Measurements from ENCODE around the gene FEN1.

FEN1 gene

GRCh38 chr11:61833471-61833870, 40.8 kb downstream of the FEN1 start:
- H3K4me3 ChIP-seq (ENCODE audit: low read depth in 1 of 2, low read length in 2 of 2), result no peak overlapping the region
- H3K9me3 ChIP-seq (ENCODE audit: control insufficient read depth in 1 of 2, low read length in 2 of 2), result no peaks in the 10 kb centered on the region
- no peaks in the 10 kb centered on the region for H3K36me3 ChIP-seq (ENCODE audit: control insufficient read depth in 1 of 2, insufficient read depth in 2 of 2, low read length in 2 of 2)
- peaks cover 0 to 6% of the 10 kb centered on the region in 2 donors for H3K4me1 ChIP-seq (ENCODE audit: control insufficient read depth in 1 of 2, insufficient read depth in 2 of 2, low read length in 2 of 2)
- no peaks in the 10 kb centered on the region for H3K27me3 ChIP-seq (ENCODE audit: low read depth, low read length)
- peak overlapping the region; percentile 64 for H3K27ac ChIP-seq (ENCODE audit: low read length)

DNA sequence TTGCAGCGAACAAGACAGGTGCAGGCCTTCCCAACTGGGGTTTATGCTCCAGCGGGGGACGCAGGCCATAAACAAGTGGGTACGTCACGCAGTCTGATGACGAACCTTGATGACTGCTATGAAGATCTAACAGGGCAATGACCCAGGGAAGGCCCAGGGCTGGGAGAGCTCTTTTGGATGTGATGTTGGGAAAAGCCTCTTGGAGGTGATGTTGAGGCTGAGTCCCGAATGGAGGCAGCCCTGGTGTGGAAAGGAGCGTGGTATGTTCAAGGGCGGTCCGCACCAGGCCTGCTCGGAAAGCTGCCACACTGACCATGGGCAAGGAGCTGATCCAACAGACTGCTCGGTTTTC, 41.2 kb downstream of the FEN1 start:
- H3K36me3 ChIP-seq (ENCODE audit: control insufficient read depth in 1 of 2, insufficient read depth in 2 of 2, low read length in 2 of 2), result no peaks in the 10 kb centered on the region
- H3K27me3 ChIP-seq (ENCODE audit: low read depth, low read length), result no peaks in the 10 kb centered on the region
- peaks cover 0 to 2% of the 10 kb centered on the region in 2 donors for H3K4me1 ChIP-seq (ENCODE audit: control insufficient read depth in 1 of 2, insufficient read depth in 2 of 2, low read length in 2 of 2)
- no peak overlapping the region for H3K4me3 ChIP-seq (ENCODE audit: low read depth in 1 of 2, low read length in 2 of 2)
- H3K27ac ChIP-seq (ENCODE audit: low read length), result peak overlapping the region; percentile 64
- H3K9me3 ChIP-seq (ENCODE audit: control insufficient read depth in 1 of 2, low read length in 2 of 2), result no peaks in the 10 kb centered on the region

DNA sequence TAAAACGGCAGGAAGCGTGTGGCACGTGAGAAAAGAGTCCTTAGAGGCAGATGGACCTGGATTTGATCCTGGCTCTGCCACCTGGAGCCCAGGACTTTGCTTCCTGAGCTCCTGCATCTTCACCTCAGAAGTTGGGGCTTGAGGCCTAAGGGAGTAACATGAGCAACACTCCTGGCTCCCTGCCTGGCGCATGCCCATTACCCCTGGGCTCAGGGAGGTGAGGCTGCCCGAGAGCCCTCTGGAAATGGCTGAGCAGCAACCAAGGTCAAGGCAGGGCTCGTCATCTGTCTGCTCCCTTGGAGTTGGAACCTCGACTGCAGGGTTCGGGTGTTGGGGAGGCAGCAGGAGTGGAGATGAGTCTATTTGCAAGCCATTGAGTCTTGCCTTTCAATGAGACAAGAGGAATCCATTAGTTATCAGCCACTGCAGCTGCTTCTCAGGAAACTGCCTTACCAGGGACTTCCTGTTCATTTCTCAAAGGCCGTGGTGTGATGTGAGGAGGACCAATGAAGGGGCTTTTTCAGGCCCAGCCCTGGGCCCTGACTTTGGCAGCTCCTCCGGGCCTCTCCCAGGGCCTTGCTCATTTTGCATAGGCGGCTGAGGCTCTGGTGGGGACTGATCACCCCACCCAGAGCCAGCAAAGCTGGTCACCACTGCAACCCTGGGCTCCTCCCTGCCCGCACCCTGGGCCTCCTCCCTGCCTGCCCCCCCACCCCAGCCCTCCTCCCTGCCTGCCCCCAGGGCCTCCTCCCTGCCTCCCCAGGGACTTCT, 41.8 kb downstream of the FEN1 start:
- peak overlapping the region; percentile 64 for H3K27ac ChIP-seq (ENCODE audit: low read length)
- H3K9me3 ChIP-seq (ENCODE audit: control insufficient read depth in 1 of 2, low read length in 2 of 2), result no peaks in the 10 kb centered on the region
- no peak overlapping the region for H3K4me3 ChIP-seq (ENCODE audit: low read depth in 1 of 2, low read length in 2 of 2)
- H3K4me1 ChIP-seq (ENCODE audit: control insufficient read depth in 1 of 2, insufficient read depth in 2 of 2, low read length in 2 of 2), result no peaks in the 10 kb centered on the region
- H3K27me3 ChIP-seq (ENCODE audit: low read depth, low read length), result no peaks in the 10 kb centered on the region
- no peaks in the 10 kb centered on the region for H3K36me3 ChIP-seq (ENCODE audit: control insufficient read depth in 1 of 2, insufficient read depth in 2 of 2, low read length in 2 of 2)

- no peak overlapping the region for H3K4me3 ChIP-seq (ENCODE audit: low read depth in 1 of 2, low read length in 2 of 2)
- no peak overlapping the region for H3K27ac ChIP-seq (ENCODE audit: low read length)
- H3K9me3 ChIP-seq (ENCODE audit: control insufficient read depth in 1 of 2, low read length in 2 of 2), result no peaks in the 10 kb centered on the region
- H3K36me3 ChIP-seq (ENCODE audit: control insufficient read depth in 1 of 2, insufficient read depth in 2 of 2, low read length in 2 of 2), result peaks cover 0 to 11% of the 10 kb centered on the region in 2 donors
- H3K27me3 ChIP-seq (ENCODE audit: low read depth, low read length), result no peaks in the 10 kb centered on the region
- H3K4me1 ChIP-seq (ENCODE audit: control insufficient read depth in 1 of 2, insufficient read depth in 2 of 2, low read length in 2 of 2), result no peaks in the 10 kb centered on the region
Observed at GRCh38 chr11:61836193-61836592, 43.5 kb downstream of the FEN1 start.

- no peaks in the 10 kb centered on the region for H3K27me3 ChIP-seq (ENCODE audit: low read depth, low read length)
- peaks cover 7 to 19% of the 10 kb centered on the region in 2 donors for H3K36me3 ChIP-seq (ENCODE audit: control insufficient read depth in 1 of 2, insufficient read depth in 2 of 2, low read length in 2 of 2)
- H3K27ac ChIP-seq (ENCODE audit: low read length), result no peak overlapping the region
- H3K4me3 ChIP-seq (ENCODE audit: low read depth in 1 of 2, low read length in 2 of 2), result no peak overlapping the region
- H3K4me1 ChIP-seq (ENCODE audit: control insufficient read depth in 1 of 2, insufficient read depth in 2 of 2, low read length in 2 of 2), result no peaks in the 10 kb centered on the region
- no peaks in the 10 kb centered on the region for H3K9me3 ChIP-seq (ENCODE audit: control insufficient read depth in 1 of 2, low read length in 2 of 2)
Observed at GRCh38 chr11:61837411-61838005, 44.8 kb downstream of the FEN1 start.

GRCh38 chr11:61838501-61838900, 45.8 kb downstream of the FEN1 start:
- Histone ChIP-seq H3K36me3 (ENCODE audit: control insufficient read depth in 1 of 2, insufficient read depth in 2 of 2, low read length in 2 of 2) (peaks cover 7 to 19% of the 10 kb centered on the region in 2 donors), H3K27ac (ENCODE audit: low read length) (no peak overlapping the region), H3K4me3 (ENCODE audit: low read depth in 1 of 2, low read length in 2 of 2) (no peak overlapping the region), H3K27me3 (ENCODE audit: low read depth, low read length) (no peaks in the 10 kb centered on the region), H3K4me1 (ENCODE audit: control insufficient read depth in 1 of 2, insufficient read depth in 2 of 2, low read length in 2 of 2) (no peaks in the 10 kb centered on the region), H3K9me3 (ENCODE audit: control insufficient read depth in 1 of 2, low read length in 2 of 2) (no peaks in the 10 kb centered on the region)

GRCh38 chr11:61838921-61839320, 46.2 kb downstream of the FEN1 start:
- H3K4me3 ChIP-seq (ENCODE audit: low read depth in 1 of 2, low read length in 2 of 2), result no peak overlapping the region
- no peaks in the 10 kb centered on the region for H3K4me1 ChIP-seq (ENCODE audit: control insufficient read depth in 1 of 2, insufficient read depth in 2 of 2, low read length in 2 of 2)
- H3K27me3 ChIP-seq (ENCODE audit: low read depth, low read length), result no peaks in the 10 kb centered on the region
- H3K9me3 ChIP-seq (ENCODE audit: control insufficient read depth in 1 of 2, low read length in 2 of 2), result no peaks in the 10 kb centered on the region
- H3K27ac ChIP-seq (ENCODE audit: low read length), result no peak overlapping the region
- H3K36me3 ChIP-seq (ENCODE audit: control insufficient read depth in 1 of 2, insufficient read depth in 2 of 2, low read length in 2 of 2), result peaks cover 7 to 19% of the 10 kb centered on the region in 2 donors

DNA sequence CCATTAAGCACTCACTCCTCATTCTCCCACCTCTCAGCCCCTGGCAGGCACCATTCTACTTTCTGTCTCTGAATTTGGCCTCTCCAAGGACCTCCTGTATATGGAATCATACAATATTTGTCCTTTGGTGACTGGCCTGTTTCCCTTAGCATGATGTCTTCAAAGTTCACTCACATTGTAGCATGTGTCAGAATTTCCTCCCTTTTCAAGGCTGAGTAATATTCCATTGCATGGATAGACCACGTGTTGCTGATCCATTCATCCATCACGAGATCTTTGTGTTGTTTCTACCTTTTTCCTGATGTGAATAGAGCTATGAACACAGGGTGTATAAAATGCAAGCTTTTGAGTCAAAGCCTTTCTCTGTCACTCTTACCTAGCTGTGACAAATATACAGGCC, 47.0 kb downstream of the FEN1 start:
- Histone ChIP-seq H3K36me3 (ENCODE audit: control insufficient read depth in 1 of 2, insufficient read depth in 2 of 2, low read length in 2 of 2) (peaks cover 7 to 19% of the 10 kb centered on the region in 2 donors), H3K4me3 (ENCODE audit: low read depth in 1 of 2, low read length in 2 of 2) (no peak overlapping the region), H3K27me3 (ENCODE audit: low read depth, low read length) (no peaks in the 10 kb centered on the region), H3K27ac (ENCODE audit: low read length) (no peak overlapping the region), H3K4me1 (ENCODE audit: control insufficient read depth in 1 of 2, insufficient read depth in 2 of 2, low read length in 2 of 2) (no peaks in the 10 kb centered on the region), H3K9me3 (ENCODE audit: control insufficient read depth in 1 of 2, low read length in 2 of 2) (no peaks in the 10 kb centered on the region)

- Histone ChIP-seq H3K27ac (ENCODE audit: low read length) (no peak overlapping the region), H3K4me3 (ENCODE audit: low read depth in 1 of 2, low read length in 2 of 2) (no peak overlapping the region), H3K27me3 (ENCODE audit: low read depth, low read length) (no peaks in the 10 kb centered on the region), H3K4me1 (ENCODE audit: control insufficient read depth in 1 of 2, insufficient read depth in 2 of 2, low read length in 2 of 2) (no peaks in the 10 kb centered on the region), H3K36me3 (ENCODE audit: control insufficient read depth in 1 of 2, insufficient read depth in 2 of 2, low read length in 2 of 2) (peaks cover 7 to 19% of the 10 kb centered on the region in 2 donors), H3K9me3 (ENCODE audit: control insufficient read depth in 1 of 2, low read length in 2 of 2) (no peaks in the 10 kb centered on the region)
Observed at GRCh38 chr11:61840371-61840770, 47.7 kb downstream of the FEN1 start.

DNA sequence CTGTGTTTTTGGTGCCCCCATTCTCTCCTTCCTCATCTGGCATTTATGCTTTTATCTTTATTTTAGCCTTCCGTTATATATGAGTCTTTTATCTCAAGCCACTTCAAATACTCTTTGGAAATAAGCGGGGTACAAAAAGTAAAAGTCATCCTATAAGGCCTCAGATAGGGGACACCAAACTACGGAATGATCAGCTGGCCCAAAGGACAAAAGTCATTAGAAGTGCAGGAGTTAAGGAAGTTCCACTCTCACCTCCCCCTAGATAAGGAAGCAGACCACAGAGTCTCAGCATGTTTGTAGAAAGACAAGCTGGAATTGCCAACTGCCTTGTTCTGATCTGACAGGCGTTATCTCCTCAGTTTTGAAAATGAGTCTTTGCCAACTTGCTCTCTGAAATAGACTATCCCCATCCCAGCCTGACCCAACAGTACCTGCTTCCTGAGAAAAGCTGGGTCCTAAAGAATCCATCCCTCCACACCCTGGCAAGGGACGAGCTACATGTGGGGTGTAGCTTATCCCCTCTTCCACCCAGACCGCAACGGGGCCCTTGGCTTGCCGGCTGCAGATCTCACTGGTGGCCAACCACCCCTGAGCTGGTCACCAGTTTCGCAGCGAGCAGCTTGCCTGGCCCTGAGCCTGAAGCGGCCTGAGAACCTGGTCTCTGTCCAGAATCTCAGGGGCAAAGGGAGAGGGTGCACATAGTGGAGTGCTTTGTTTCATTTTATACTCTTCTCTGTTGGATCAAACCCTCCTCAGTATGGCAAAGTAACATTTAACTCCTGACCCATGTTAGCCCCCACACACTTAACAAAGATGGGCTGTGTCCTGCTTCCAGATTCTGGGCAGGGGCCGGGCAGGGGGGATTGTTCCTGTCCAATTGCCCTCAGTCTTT, 49.2 kb downstream of the FEN1 start:
- Histone ChIP-seq H3K36me3 (ENCODE audit: control insufficient read depth in 1 of 2, insufficient read depth in 2 of 2, low read length in 2 of 2) (peaks cover 7 to 19% of the 10 kb centered on the region in 2 donors), H3K4me3 (ENCODE audit: low read depth in 1 of 2, low read length in 2 of 2) (no peak overlapping the region), H3K4me1 (ENCODE audit: control insufficient read depth in 1 of 2, insufficient read depth in 2 of 2, low read length in 2 of 2) (no peaks in the 10 kb centered on the region), H3K27ac (ENCODE audit: low read length) (no peak overlapping the region), H3K27me3 (ENCODE audit: low read depth, low read length) (no peaks in the 10 kb centered on the region), H3K9me3 (ENCODE audit: control insufficient read depth in 1 of 2, low read length in 2 of 2) (no peaks in the 10 kb centered on the region)

DNA sequence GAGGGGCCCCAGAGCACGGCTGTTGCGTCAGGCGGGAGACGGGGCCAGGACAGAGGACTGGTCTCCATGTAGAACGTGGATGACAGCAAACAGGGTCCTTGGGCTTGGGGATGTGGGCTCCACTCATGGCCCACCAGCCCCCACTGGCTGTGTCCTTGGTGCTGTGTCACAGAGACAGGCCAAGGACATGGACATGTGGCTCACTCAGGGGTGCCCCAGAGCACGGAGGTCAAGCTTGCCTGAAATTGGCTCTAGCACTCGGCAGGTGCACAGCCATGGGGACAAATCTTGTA, 49.8 kb downstream of the FEN1 start:
- H3K9me3 ChIP-seq (ENCODE audit: control insufficient read depth in 1 of 2, low read length in 2 of 2), result no peaks in the 10 kb centered on the region
- H3K36me3 ChIP-seq (ENCODE audit: control insufficient read depth in 1 of 2, insufficient read depth in 2 of 2, low read length in 2 of 2), result peaks cover 7 to 20% of the 10 kb centered on the region in 2 donors
- no peak overlapping the region for H3K4me3 ChIP-seq (ENCODE audit: low read depth in 1 of 2, low read length in 2 of 2)
- no peaks in the 10 kb centered on the region for H3K27me3 ChIP-seq (ENCODE audit: low read depth, low read length)
- H3K27ac ChIP-seq (ENCODE audit: low read length), result no peak overlapping the region
- no peaks in the 10 kb centered on the region for H3K4me1 ChIP-seq (ENCODE audit: control insufficient read depth in 1 of 2, insufficient read depth in 2 of 2, low read length in 2 of 2)
